ENCODE results near the gene EIF4G3.
"Not testable (repeated sequence)": the region's sequence is repeated elsewhere in the genome, so short reads cannot be mapped to it uniquely, and the experiment has no call there.

EIF4G3 gene

DNA sequence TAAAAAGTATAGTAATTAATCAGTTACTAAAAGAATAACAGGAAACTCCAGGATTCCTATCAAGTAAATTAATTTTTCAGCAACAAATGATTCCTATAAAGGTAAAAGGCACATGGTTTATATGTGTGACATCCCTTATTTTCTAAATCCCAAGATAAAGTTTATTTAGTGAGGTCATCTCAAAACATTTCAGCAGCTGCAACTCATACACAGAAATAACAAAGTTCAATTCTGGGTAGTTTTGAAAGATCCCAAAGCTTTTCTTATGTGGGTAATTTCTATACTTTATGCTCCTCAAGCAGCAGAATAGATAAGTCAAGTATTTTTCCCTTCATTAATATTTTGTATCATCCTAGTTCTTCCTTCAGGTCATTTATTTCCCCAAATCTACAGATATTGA, 117.7 kb downstream of the EIF4G3 start:
- no peak overlapping the region for H3K27ac ChIP-seq
- ChIA-PET CTCF (no interaction called here), POLR2A (ENCODE audit: low non-redundant PET) (no interaction called here)
- no peak for DNase-seq (ENCODE audit: low spot score)
- TF ChIP-seq, protein P1, sequence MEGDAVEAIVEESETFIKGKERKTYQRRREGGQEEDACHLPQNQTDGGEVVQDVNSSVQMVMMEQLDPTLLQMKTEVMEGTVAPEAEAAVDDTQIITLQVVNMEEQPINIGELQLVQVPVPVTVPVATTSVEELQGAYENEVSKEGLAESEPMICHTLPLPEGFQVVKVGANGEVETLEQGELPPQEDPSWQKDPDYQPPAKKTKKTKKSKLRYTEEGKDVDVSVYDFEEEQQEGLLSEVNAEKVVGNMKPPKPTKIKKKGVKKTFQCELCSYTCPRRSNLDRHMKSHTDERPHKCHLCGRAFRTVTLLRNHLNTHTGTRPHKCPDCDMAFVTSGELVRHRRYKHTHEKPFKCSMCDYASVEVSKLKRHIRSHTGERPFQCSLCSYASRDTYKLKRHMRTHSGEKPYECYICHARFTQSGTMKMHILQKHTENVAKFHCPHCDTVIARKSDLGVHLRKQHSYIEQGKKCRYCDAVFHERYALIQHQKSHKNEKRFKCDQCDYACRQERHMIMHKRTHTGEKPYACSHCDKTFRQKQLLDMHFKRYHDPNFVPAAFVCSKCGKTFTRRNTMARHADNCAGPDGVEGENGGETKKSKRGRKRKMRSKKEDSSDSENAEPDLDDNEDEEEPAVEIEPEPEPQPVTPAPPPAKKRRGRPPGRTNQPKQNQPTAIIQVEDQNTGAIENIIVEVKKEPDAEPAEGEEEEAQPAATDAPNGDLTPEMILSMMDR (conservative IDR thresholded peaks at IDR 0.05; ENCODE audit: low read depth): no peak

DNA sequence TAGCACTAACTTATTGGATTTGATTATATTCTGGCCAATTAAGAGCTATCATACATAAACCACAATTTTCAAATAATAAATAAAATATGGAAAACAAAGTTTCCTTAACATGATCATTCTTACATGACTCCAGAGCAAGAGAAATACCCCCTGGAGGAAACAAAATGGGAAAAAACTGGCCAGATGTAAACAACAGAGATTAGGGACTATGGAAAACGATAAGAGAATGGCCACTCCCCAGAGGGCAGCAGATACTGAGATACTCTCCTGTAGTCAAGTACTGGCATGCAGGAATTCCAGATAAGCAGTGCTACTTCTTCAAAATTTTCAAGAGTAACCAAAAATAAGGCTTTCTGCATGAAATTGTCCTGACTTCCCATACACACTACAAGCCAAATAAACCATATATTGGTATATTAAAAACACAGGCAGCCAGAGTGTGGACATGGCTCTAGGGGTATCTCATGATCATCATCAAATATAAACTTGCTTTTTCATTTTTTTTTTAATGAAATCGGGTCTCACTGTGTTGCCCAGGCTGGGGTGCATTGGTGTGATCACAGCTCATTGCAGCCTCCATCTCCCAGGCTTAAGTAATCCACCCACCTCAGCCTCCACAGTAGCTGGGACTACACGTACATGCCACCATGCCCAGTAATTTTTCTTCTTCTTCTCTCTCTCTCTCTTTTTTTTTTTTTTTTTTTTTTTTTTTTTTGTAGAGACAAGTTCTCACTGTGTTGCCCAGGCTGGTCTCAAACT, 118.5 kb downstream of the EIF4G3 start:
- POLR2A ChIA-PET (ENCODE audit: low non-redundant PET): no interaction called here
- no peak for DNase-seq (ENCODE audit: low spot score)
- TF ChIP-seq, protein P1 (conservative IDR thresholded peaks at IDR 0.05; ENCODE audit: low read depth): no peak
- CTCF ChIA-PET: interaction anchor here (0.5 to 0.7 kb wide), 2 partner anchors 23 kb away, joined by 4 to 5 read pairs; no protein-coding TSS in a partner anchor
- no peak overlapping the region for H3K27ac ChIP-seq

DNA sequence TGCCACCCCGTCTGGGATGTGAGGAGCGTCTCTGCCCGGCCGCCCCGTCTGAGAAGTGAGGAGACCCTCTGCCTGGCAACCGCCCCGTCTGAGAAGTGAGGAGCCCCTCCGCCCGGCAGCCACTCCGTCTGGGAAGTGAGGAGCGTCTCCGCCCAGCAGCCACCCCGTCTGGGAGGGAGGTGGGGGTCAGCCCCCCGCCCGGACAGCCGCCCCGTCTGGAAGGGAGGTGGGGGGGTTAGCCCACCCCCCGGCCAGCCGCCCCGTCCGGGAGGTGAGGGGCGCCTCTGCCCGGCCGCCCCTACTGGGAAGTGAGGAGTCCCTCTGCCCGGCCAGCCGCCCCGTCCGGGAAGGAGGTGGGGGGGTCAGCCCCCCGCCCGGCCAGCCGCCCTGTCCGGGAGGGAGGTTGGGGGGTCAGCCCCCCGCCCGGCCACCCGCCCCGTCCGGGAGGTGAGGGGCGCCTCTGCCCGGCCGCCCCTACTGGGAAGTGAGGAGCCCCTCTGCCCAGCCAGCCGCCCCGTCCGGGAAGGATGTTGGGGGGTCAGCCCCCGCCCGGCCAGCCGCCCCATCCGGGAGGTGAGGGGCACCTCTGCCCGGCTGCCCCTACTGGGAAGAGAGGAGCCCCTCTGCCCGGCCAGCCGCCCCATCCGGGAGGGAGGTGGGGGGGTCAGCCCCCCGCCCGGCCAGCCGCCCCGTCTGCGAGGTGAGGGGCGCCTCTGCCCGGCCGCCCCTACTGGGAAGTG, 123.3 kb downstream of the EIF4G3 start:
- POLR2A ChIA-PET (ENCODE audit: low non-redundant PET); DNase-seq (ENCODE audit: low spot score); CTCF ChIA-PET; H3K27ac ChIP-seq: not testable (repeated sequence)

DNA sequence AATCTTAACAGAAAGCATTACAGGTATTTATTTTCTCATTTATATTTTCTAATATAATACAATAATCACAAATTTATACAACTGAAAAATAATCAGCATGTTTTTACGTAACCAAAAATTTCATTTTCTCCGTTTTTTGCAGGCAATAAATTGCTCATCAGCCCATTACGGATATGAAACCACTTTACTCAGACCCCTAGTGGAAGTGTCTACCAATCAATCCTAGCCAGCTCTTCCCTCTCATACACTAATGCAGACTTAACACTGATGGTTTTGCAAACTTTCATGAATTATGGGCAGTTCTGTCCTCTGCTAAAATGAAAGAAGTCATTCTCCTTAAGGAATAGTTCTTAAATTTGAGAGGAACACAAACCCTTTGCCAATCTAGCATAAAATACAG, 124.7 kb downstream of the EIF4G3 start:
- no peak for DNase-seq (ENCODE audit: low spot score)
- ChIA-PET POLR2A (ENCODE audit: low non-redundant PET) (no interaction called here), CTCF (no interaction called here)
- TF ChIP-seq, protein P1 (conservative IDR thresholded peaks at IDR 0.05; ENCODE audit: low read depth): no peak
- no peak overlapping the region for H3K27ac ChIP-seq

DNA sequence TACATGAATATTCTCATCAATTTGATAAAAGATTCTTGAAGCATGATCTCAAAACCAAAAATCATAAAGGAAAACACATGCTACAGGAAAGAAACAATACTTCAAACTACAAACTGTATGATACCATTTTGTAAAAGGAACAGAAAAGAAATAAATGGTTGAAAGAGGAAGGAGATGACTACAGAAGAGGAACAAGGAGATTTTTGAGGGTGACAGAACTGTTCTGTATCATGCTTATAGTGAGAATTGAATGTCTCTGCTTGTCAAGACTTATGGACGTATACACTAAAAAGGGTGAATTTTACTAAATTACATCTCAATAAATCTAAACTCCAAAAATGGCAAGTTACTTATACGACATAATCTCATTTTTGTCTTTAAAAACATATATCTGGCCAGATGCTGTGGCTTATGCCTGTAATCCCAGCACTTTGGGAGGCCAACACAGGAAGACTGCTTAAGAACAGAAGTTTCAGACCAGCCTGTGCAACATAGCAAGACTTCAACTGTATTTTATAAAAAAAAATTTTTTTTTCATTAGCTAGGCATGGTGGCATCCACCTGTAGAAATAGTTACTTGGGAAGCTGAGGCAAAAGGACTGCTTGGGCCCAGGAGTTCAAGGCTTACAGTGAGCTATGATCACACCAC, 125.4 kb downstream of the EIF4G3 start:
- ChIA-PET CTCF (no interaction called here), POLR2A (ENCODE audit: low non-redundant PET) (no interaction called here)
- no peak for DNase-seq (ENCODE audit: low spot score)
- H3K27ac ChIP-seq: no peak overlapping the region
- TF ChIP-seq, protein P1 (conservative IDR thresholded peaks at IDR 0.05; ENCODE audit: low read depth): no peak

DNA sequence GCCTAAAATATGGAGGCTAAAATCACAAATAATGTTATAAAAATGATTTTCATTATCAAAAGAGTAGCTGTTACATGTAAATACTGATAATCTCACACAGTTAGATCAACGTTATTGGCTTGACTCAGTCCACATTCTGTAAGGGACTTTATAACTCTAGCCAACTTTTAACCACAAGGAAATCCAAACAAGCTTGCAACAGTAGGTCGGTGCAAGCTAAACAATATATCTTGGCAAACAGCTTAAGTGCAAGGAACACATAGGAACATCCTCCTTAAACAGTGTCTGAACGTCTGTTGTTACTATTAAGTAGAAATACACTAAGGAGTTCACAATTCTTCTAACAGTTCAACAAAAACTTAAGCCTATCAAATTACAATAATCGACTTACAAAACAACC, 126.7 kb downstream of the EIF4G3 start:
- ChIA-PET POLR2A (ENCODE audit: low non-redundant PET) (no interaction called here), CTCF (interaction anchor here (0.5 to 0.6 kb wide), 2 partner anchors 94 to 209 kb away, joined by 3 to 6 read pairs; no protein-coding TSS in a partner anchor)
- no peak for DNase-seq (ENCODE audit: low spot score)
- no peak overlapping the region for H3K27ac ChIP-seq
- TF ChIP-seq, protein P1 (conservative IDR thresholded peaks at IDR 0.05; ENCODE audit: low read depth): no peak
